HepG2 (cell line): ENCODE measurements around the gene DOCK4. TPM values are rescaled to one million over a fixed set of nuclear protein-coding genes. Genes with fewer than 3 reads are reported as not detected.

Experiments used
- AGO2 ChIP-seq: fragments of 200-400 bp; formaldehyde crosslinking; optimal IDR thresholded peaks from 2 replicates; pipeline ENCODE3; 2017; ENCODE audit warnings: mild to moderate bottlenecking, low read depth, low read length, moderate library complexity
- ATF2 ChIP-seq: sonication (generic); formaldehyde crosslinking; IDR thresholded peaks from 2 replicates; pipeline ENCODE4 v1.4.0; 2020; ENCODE audit warnings: missing genetic modification reagents
- ERF ChIP-seq: IDR thresholded peaks from 2 replicates; pipeline ENCODE4 v1.6.1; 2018; ENCODE audit warnings: missing biosample characterization, missing genetic modification reagents
- FLYWCH1 ChIP-seq: sonication (generic); formaldehyde crosslinking; IDR thresholded peaks from 2 replicates; pipeline ENCODE4 v1.8.1; 2023; ENCODE audit warnings: mild to moderate bottlenecking, missing genetic modification reagents
- KLF12 ChIP-seq: sonication (generic); formaldehyde crosslinking; IDR thresholded peaks from 2 replicates; pipeline ENCODE4 v1.4.0; 2020; ENCODE audit warnings: missing genetic modification reagents, borderline replicate concordance
- KLF9 ChIP-seq: IDR thresholded peaks from 2 replicates; pipeline ENCODE4 v1.6.1; 2016; ENCODE audit warnings: low read depth
- KMT2B ChIP-seq: IDR thresholded peaks from 2 replicates; pipeline ENCODE4 v1.6.1; 2016; ENCODE audit warnings: missing genetic modification reagents, missing compliant biosample characterization
- MAX ChIP-seq: IDR thresholded peaks from 2 replicates; pipeline ENCODE4 v1.6.1; 2012; ENCODE audit warnings: inconsistent platforms
- PTBP1 ChIP-seq: fragments of 200-400 bp; formaldehyde crosslinking; IDR thresholded peaks from 2 replicates; pipeline ENCODE4 v1.6.1; 2018; ENCODE audit warnings: low read length, low read depth; ENCODE audit not compliant: poor library complexity, severe bottlenecking
- SKI ChIP-seq: fragments of 450-650 bp; IDR thresholded peaks from one replicate; pipeline ENCODE4 v1.6.1; 2018; ENCODE audit warnings: mild to moderate bottlenecking; ENCODE audit not compliant: partially characterized antibody
- STAT5B ChIP-seq: sonication (generic); formaldehyde crosslinking; IDR thresholded peaks from 2 replicates; pipeline ENCODE4 v1.4.0; 2020; ENCODE audit warnings: missing genetic modification reagents
- SYNCRIP ChIP-seq: fragments of 200-400 bp; formaldehyde crosslinking; IDR thresholded peaks from 2 replicates; pipeline ENCODE4 v1.6.1; 2018; ENCODE audit warnings: mild to moderate bottlenecking, low read depth, low read length; ENCODE audit not compliant: insufficient read depth
- ZNF160 ChIP-seq: sonication (generic); formaldehyde crosslinking; IDR thresholded peaks from 2 replicates; pipeline ENCODE4 v1.8.0; 2022; ENCODE audit warnings: mild to moderate bottlenecking, inconsistent platforms, missing genetic modification reagents
- ZNF251 ChIP-seq: sonication (generic); formaldehyde crosslinking; IDR thresholded peaks from 2 replicates; pipeline ENCODE4 v1.9.0; 2021; ENCODE audit warnings: mild to moderate bottlenecking, missing genetic modification reagents
- ZNF33B ChIP-seq: sonication (generic); formaldehyde crosslinking; IDR thresholded peaks from 2 replicates; pipeline ENCODE4 v1.5.1; 2020; ENCODE audit warnings: mild to moderate bottlenecking, missing genetic modification reagents
- ZNF382 ChIP-seq: sonication (generic); formaldehyde crosslinking; IDR thresholded peaks from 2 replicates; pipeline ENCODE4 v1.5.0; 2020; ENCODE audit warnings: missing genetic modification reagents, mild to moderate bottlenecking, borderline replicate concordance
- ZNF510 ChIP-seq: sonication (generic); formaldehyde crosslinking; IDR thresholded peaks from 2 replicates; pipeline ENCODE4 v1.4.0; 2020; ENCODE audit warnings: low read depth, mild to moderate bottlenecking, missing genetic modification reagents
- ZNF761 ChIP-seq: sonication (generic); formaldehyde crosslinking; conservative IDR thresholded peaks from 2 replicates; pipeline ENCODE4 v1.4.0; 2020; ENCODE audit warnings: mild to moderate bottlenecking, missing genetic modification reagents
- ZNF850 ChIP-seq: sonication (generic); formaldehyde crosslinking; conservative IDR thresholded peaks from 2 replicates; pipeline ENCODE4 v1.9.0; 2021; ENCODE audit warnings: mild to moderate bottlenecking, missing genetic modification reagents
- ZSCAN21 ChIP-seq: sonication (generic); formaldehyde crosslinking; IDR thresholded peaks from 2 replicates; pipeline ENCODE4 v1.8.0; 2022; ENCODE audit warnings: mild to moderate bottlenecking, missing genetic modification reagents, moderate library complexity, borderline replicate concordance
- polyA plus RNA-seq, 8 experiments: library from polyadenylated mRNA; depleted of rRNA in 3 of 8; stranded (reverse) in 7 of 8; unstranded in 1 of 8; fragments of >200 nt; fragmentation: Illumina TruSeq in 4 of 8; extraction: Trizol in 4 of 8; gene quantifications; 2 replicates each; pipeline versions ENCODE4 v1.2.1 to v1.2.3, GENCODE V29; 2011 to 2016; ENCODE audit warnings: low read depth in 4 of 8, missing spikeins in 1 of 8, mixed read lengths in 1 of 8; ENCODE audit not compliant: insufficient read depth in 1 of 8
- total RNA-seq, 5 experiments: library from RNA; depleted of rRNA; stranded (reverse); fragments of >200 nt; fragmentation: Illumina TruSeq; extraction: Trizol; gene quantifications; 2 replicates each; pipeline ENCODE4 v1.2.3, GENCODE V29; 2016; ENCODE audit warnings: low read depth in 1 of 5
- TF ChIP-seq, protein P1 (sequence below): sonication (generic); formaldehyde crosslinking; IDR thresholded peaks from 2 replicates; pipeline ENCODE4 v1.5.1; 2020; ENCODE audit warnings: missing genetic modification reagents, mild to moderate bottlenecking, borderline replicate concordance
- TF ChIP-seq, protein P2 (sequence below): sonication (generic); formaldehyde crosslinking; IDR thresholded peaks from 2 replicates; pipeline ENCODE4 v1.4.0; 2020; ENCODE audit warnings: missing genetic modification reagents

The DOCK4 gene
- total and polyA plus RNA-seq, 2 of the 13 experiments (the other 11 are each of a cell fraction or from before 2014, with no cell fraction given), result 13.5 to 17.4 TPM

DNA sequence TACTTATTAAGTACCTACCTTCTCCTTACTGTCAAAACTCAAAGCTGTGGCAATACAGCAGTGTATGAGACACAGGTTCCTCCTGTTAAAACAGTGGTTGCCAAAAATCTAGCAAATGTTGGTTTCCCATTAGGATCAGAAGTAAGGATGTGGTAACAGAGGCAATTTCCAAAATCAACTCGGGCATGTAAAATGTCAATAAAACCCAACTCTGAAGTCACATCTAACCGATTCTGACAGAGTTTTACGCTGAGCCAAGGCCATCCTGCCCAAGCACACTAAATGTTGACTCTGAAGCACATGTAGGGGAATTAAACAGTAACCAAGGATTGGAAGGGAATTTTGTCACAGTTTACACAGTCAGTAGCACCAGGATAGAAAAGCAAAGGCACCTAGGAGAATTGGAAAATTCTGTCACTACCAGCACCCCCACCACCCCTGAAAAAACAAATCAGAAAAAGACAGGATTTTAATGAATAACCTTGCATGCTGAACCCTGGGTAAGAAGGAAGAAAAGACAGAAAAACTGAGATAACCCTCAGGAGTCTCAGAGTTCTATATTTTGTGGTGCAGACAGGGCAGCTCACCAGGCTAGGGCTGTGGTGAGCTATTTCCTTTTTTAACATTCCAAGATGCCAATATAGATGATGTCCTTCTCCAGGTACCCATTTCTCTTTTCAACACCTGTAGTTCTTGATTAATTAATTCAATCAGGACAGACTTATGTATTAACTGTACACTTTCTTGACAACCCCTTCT, 119.5 kb downstream of the DOCK4 start (continued):
- TF ChIP-seq, protein P1, sequence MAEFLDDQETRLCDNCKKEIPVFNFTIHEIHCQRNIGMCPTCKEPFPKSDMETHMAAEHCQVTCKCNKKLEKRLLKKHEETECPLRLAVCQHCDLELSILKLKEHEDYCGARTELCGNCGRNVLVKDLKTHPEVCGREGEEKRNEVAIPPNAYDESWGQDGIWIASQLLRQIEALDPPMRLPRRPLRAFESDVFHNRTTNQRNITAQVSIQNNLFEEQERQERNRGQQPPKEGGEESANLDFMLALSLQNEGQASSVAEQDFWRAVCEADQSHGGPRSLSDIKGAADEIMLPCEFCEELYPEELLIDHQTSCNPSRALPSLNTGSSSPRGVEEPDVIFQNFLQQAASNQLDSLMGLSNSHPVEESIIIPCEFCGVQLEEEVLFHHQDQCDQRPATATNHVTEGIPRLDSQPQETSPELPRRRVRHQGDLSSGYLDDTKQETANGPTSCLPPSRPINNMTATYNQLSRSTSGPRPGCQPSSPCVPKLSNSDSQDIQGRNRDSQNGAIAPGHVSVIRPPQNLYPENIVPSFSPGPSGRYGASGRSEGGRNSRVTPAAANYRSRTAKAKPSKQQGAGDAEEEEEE, result no peak
- TF ChIP-seq ZSCAN21 (CRISPR knock-in tag) (0 out of 2 replicates have a peak, but pooled peaks have one; percentile 24), ZNF251 (CRISPR knock-in tag) (no peak), ZNF382 (no peak), ZNF160 (CRISPR knock-in tag) (no peak), SYNCRIP (no peak), STAT5B (no peak), KLF9 (CRISPR knock-in tag) (no peak), ZNF510 (CRISPR knock-in tag) (no peak), KMT2B (CRISPR knock-in tag) (peak; percentile 65; the same call in 1 of the 2 replicates), KLF12 (CRISPR knock-in tag) (no peak), ZNF850 (CRISPR knock-in tag) (no peak), SKI (no peak), ERF (CRISPR knock-in tag) (peak; percentile 40; the same call in 1 of the 2 replicates), ZNF761 (CRISPR knock-in tag) (no peak), MAX (peak; percentile 85), ATF2 (CRISPR knock-in tag) (0 out of 2 replicates have a peak, but pooled peaks have one; percentile 26), PTBP1 (no peak), FLYWCH1 (no peak), AGO2 (no peak), ZNF33B (CRISPR knock-in tag) (no peak)
- TF ChIP-seq, protein P2, sequence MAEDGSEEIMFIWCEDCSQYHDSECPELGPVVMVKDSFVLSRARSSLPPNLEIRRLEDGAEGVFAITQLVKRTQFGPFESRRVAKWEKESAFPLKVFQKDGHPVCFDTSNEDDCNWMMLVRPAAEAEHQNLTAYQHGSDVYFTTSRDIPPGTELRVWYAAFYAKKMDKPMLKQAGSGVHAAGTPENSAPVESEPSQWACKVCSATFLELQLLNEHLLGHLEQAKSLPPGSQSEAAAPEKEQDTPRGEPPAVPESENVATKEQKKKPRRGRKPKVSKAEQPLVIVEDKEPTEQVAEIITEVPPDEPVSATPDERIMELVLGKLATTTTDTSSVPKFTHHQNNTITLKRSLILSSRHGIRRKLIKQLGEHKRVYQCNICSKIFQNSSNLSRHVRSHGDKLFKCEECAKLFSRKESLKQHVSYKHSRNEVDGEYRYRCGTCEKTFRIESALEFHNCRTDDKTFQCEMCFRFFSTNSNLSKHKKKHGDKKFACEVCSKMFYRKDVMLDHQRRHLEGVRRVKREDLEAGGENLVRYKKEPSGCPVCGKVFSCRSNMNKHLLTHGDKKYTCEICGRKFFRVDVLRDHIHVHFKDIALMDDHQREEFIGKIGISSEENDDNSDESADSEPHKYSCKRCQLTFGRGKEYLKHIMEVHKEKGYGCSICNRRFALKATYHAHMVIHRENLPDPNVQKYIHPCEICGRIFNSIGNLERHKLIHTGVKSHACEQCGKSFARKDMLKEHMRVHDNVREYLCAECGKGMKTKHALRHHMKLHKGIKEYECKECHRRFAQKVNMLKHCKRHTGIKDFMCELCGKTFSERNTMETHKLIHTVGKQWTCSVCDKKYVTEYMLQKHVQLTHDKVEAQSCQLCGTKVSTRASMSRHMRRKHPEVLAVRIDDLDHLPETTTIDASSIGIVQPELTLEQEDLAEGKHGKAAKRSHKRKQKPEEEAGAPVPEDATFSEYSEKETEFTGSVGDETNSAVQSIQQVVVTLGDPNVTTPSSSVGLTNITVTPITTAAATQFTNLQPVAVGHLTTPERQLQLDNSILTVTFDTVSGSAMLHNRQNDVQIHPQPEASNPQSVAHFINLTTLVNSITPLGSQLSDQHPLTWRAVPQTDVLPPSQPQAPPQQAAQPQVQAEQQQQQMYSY (CRISPR knock-in tag), result no peak
